RWPE2 (cell line): ENCODE results near the gene MKRN1.
A peak's percentile ranks its signal among the peaks of the same experiment; 100 is the strongest.

Source experiments
- ATAC-seq: fragments of 200-7000 bp; cut with Tn5 transposase; 3 replicates; pipeline ENCODE4 v1.9.1; 2021; ENCODE audit warnings: low read depth
- DNase-seq: peaks from one replicate; pipeline ENCODE4 v3.0.0-alpha.2; 2020; ENCODE audit warnings: low spot score
- H3K27ac ChIP-seq: fragments of 450-650 bp; 2 replicates; pipeline ENCODE4 v1.5.1; 2017; ENCODE audit warnings: mild to moderate bottlenecking; ENCODE audit not compliant: poor library complexity, severe bottlenecking
- H3K27me3 ChIP-seq: fragments of 250-450 bp; sonication (Bioruptor Pico); 2 replicates; pipeline ENCODE4 v1.5.1; 2021; ENCODE audit warnings: mild to moderate bottlenecking, moderate library complexity; ENCODE audit not compliant: insufficient read depth, poor library complexity, severe bottlenecking
- H3K36me3 ChIP-seq: fragments of 250-450 bp; sonication (Bioruptor Pico); 2 replicates; pipeline ENCODE4 v1.5.1; 2020; ENCODE audit warnings: low read depth, mild to moderate bottlenecking, moderate library complexity
- H3K4me1 ChIP-seq: fragments of 250-450 bp; sonication (Bioruptor Pico); 2 replicates; pipeline ENCODE4 v1.5.1; 2021; ENCODE audit warnings: mild to moderate bottlenecking, moderate library complexity; ENCODE audit not compliant: insufficient read depth, poor library complexity, severe bottlenecking
- H3K4me3 ChIP-seq: fragments of 250-450 bp; sonication (Bioruptor Pico); 2 replicates; pipeline ENCODE4 v1.5.1; 2021; ENCODE audit warnings: mild to moderate bottlenecking, moderate library complexity; ENCODE audit not compliant: severe bottlenecking
- H3K9me3 ChIP-seq: fragments of 250-450 bp; sonication (Bioruptor Pico); 2 replicates; pipeline ENCODE4 v1.5.1; 2021; ENCODE audit warnings: mild to moderate bottlenecking, moderate library complexity; ENCODE audit not compliant: severe bottlenecking
- CTCF ChIP-seq: fragments of 450-650 bp; IDR thresholded peaks from one replicate; pipeline ENCODE4 v1.5.1; 2017; ENCODE audit warnings: mild to moderate bottlenecking, moderate library complexity; ENCODE audit not compliant: poor library complexity, severe bottlenecking

MKRN1 gene

GRCh38 chr7:140521421-140521820 lies 42.1 kb upstream of the MKRN1 start:
- H3K9me3 ChIP-seq = no peaks in the 10 kb centered on the region
- H3K27me3 ChIP-seq = no peaks in the 10 kb centered on the region
- no peak overlapping the region for H3K4me3 ChIP-seq
- ATAC-seq (no peak; the same call in 2 of the 3 replicates), DNase-seq (no peak)
- H3K36me3 ChIP-seq = no peaks in the 10 kb centered on the region
- peaks cover 10% of the 10 kb centered on the region for H3K4me1 ChIP-seq
- TF ChIP-seq CTCF = peak; percentile 7
- no peak overlapping the region for H3K27ac ChIP-seq

- Histone ChIP-seq H3K36me3 (no peaks in the 10 kb centered on the region), H3K9me3 (no peaks in the 10 kb centered on the region), H3K4me1 (no peaks in the 10 kb centered on the region), H3K4me3 (no peak overlapping the region), H3K27ac (no peak overlapping the region), H3K27me3 (no peaks in the 10 kb centered on the region)
- no peak for DNase-seq
- no peak for ATAC-seq
- no peak for TF ChIP-seq CTCF
Observed at GRCh38 chr7:140519007-140519399, 39.7 kb upstream of the MKRN1 start.

DNA sequence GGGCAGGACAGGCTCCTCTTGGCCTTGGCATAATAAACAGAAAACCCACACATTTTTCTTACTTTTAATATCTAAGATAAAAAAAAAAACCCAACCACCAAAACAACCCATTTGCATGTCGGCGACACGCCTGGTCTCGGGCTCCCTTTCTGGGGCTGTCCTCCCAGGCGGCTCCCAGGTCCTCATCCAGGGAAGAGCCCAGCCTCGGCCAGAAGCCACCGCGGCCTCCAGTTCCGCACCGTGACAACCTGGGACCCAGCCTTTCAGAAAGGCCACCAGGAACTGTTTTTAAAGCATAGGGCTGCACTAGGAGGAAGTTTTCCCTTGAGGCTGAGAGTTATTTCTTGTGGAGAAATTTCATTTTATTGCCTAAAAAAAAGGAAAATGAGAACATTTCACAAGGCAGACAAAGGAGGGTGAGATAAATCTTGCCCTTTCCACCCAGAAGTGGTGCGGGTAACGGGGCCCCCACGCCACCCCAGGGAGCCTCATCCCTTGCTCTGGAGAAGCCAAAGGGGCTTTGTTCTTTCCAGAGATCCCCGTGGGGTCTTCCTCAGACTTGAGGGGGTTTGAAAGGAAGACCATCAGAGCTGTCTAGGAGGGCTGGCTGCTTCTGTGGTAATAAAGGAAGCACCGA lies 39.2 kb upstream of the MKRN1 start:
- no peaks in the 10 kb centered on the region for H3K9me3 ChIP-seq
- H3K27me3 ChIP-seq = no peaks in the 10 kb centered on the region
- H3K36me3 ChIP-seq = no peaks in the 10 kb centered on the region
- DNase-seq = no peak
- ATAC-seq = no peak
- no peak overlapping the region for H3K4me3 ChIP-seq
- no peaks in the 10 kb centered on the region for H3K4me1 ChIP-seq
- H3K27ac ChIP-seq = no peak overlapping the region
- TF ChIP-seq CTCF = no peak

GRCh38 chr7:140517546-140518369 lies 38.5 kb upstream of the MKRN1 start:
- Histone ChIP-seq H3K36me3 (no peaks in the 10 kb centered on the region), H3K4me1 (no peaks in the 10 kb centered on the region), H3K27me3 (no peaks in the 10 kb centered on the region), H3K27ac (no peak overlapping the region), H3K4me3 (no peak overlapping the region), H3K9me3 (no peaks in the 10 kb centered on the region)
- TF ChIP-seq CTCF = peak; percentile 89
- DNase-seq (no peak), ATAC-seq (peak; percentile 96)
